Measurements from ENCODE around the gene USP49.

Gene USP49

DNA sequence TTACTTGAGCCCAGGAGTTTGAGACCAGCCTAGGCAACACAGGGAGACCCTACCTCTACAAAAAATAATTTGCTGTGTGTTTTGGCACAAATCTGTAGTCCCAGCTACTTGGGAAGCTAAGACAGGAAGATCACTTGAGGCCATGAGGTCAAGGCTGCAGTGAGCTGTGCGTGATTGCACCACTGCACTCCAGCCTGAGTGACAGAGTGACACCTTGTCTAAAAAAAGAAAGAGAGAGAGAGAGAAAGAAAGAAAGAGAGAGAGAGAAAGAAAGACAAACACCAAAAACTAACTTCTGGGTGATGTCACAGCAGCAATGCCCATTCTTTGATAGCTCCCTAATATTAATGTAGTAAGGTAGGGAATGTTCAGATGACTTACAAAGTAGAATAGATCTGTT, 20.4 kb downstream of the USP49 start:
- no peak for DNase-seq (ENCODE audit: low spot score)

DNA sequence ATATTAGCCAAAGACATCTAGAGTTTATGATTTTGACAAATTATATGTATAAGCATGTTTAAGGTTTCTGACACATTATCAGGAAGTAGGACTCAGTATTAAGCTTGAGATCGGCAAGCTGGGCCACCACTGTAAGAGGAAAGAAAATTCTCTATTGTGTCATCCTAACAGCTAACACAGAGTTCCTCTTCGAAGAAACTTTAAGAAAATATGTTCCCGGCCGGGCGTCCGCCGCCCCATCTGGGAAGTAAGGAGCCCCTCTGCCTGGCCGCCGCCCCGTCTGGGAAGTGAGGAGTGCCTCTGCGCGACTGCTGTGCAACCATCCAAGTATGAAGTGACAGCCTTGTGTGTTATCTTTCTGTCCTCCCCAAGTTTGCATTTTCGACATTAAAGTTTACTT, 23.0 kb downstream of the USP49 start:
- no peak for DNase-seq (ENCODE audit: low spot score)

DNA sequence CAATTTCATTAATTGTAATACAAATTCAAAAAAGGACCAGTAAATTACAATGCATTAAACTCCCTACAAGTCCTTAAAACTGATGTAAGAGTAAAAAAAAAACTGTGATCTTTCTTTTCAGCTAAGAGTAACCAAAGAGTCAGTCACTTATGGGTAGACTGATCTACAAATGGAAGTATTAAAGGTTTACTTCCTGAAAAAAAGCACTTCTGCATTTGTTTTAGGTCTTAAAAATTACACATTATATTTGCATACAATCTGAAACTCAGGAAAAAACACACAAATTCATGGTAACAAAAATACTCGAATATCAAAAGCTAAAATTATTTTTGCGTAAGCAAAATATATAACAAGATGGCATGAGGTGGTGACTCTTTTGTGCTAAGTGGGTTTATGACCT, 23.5 kb downstream of the USP49 start:
- no peak for DNase-seq (ENCODE audit: low spot score)

DNA sequence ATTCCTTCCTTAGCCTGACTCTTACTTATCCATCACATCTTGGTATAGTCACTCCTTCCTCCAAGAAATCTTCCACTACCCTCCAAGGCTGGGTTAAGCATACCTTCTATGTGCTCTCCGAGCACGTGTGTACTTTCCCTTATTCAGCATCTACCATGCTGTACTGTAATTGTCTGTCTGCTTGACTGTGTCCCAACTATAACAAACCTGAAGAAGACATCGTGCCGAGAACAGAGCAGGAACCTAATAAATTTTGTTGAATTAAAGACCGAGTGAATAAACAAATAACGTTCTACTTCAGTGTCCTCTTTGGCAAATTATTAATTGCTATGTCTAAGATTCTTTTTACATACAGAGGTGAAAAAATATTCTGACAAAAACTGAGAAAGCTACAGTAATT, 35.8 kb downstream of the USP49 start:
- DNase-seq (ENCODE audit: low spot score): no peak

DNA sequence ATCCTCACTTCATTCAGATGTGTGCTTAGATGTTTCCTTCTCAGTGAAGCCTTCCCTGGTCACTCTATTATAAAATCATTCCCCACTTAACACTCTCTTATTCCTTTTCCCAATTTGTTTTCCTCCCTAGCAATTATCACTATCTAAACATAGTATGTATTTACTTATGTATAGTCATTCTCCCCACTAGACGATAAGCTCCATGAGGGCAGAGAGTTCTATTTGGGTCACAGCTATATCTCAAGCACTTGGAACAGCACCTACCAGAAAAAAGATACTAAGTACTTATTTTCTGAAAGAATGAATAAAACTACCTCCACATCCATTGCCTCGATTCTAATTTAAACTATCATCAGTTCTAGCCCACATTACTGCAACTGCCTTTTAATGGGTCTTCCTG, 36.5 kb downstream of the USP49 start:
- DNase-seq (ENCODE audit: low spot score): no peak

DNA sequence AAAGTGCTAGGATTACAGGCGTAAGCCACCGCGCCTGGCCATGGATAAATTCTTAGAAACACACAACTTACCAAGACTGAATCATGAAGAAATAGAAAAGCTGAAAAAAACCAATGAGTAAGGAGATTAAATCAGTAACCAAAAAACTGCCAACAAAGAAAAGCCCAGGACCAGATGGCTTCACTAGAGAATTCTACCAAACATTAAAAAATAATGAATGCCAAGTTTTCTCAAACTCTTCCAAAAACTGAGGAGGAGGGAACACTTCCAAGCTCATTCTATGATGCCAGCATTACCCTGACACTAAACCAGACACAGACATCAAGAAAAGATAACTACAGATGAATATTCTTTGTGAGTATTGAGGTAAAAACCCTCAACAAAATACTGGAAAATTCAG, 44.3 kb downstream of the USP49 start:
- no peak for DNase-seq (ENCODE audit: low spot score)

DNA sequence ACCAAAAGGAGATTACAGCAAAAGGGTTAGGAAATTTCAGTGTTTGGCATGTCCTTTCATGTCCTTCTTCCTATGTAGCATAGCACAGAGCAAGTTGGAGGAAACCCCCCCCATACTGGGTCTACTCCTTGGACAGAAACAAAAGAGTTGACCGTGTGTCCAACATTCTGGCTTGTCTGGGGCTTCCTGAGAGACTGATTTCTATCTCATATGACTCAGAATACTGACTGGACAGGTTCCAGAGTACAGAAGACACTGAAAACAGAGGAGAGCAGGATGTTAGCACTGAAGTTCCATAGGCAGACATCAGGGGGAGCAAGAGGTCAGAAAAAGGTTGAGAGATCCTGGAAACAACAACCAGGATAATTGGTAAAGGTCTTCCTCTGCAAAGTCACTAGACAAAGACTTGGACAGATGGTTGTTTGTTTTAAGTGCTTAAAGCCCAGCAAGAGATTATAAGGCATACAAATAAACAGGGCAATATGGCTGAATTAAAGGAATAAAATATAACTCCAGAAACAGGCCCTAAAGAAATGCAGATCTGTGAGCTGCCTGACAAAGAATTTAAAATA, 48.4 kb downstream of the USP49 start:
- DNase-seq (ENCODE audit: low spot score): peak; percentile 68

DNA sequence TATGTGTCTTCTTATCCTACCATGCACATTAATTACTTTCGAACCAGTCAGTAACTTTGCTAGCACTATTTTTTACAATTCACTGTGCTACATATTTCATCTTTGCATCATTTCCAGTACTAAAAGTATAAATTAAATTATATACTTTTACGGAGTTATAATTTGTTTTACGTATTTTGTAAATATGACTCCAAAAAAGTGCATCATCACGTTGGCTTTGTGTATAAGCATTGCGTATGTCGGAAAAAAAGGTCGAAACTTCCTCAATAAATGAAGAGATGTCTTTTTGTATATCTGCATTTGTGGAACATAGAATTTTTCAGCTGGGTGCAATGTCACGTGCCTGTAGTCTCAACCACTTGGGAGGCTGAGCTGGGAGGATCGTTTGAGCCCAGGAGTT, 52.0 kb downstream of the USP49 start:
- no peak for DNase-seq (ENCODE audit: low spot score)

DNA sequence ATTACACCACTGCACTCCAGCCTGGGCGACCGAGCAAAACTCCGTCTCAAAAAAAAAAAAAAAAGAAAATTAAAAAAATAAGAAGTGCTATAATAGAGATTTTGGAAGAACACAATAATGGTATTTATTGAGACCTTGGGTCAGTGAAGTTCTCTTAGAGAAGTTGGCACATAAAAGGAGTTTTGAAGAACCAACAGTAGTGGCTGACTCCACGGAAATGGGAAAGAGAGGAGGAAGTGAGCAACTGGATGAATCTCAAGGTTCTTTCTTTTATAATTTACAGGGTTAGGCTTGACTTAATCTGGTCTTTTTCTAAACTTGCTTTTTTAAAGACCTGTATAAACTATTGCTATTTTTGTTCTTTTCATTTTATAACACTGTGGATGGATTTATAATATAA, 54.8 kb downstream of the USP49 start:
- DNase-seq (ENCODE audit: low spot score): no peak

DNA sequence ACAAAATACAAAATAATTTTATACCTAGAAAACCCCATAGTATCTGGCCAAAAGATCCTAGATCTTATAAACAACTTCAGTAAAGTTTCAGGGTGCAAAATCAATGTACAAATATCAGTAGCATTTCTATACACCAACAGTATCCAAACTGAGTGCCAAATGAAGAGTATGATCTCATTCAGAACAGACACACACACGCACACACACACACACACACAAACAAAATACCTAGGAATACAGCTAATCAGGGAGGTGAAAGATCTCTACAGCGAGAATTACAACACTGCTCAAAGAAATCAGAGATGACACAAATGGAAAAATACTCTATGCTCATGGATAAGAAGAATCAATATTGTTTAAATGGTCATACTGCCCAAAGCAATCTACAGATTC, 58.5 kb downstream of the USP49 start:
- DNase-seq (ENCODE audit: low spot score): no peak

DNA sequence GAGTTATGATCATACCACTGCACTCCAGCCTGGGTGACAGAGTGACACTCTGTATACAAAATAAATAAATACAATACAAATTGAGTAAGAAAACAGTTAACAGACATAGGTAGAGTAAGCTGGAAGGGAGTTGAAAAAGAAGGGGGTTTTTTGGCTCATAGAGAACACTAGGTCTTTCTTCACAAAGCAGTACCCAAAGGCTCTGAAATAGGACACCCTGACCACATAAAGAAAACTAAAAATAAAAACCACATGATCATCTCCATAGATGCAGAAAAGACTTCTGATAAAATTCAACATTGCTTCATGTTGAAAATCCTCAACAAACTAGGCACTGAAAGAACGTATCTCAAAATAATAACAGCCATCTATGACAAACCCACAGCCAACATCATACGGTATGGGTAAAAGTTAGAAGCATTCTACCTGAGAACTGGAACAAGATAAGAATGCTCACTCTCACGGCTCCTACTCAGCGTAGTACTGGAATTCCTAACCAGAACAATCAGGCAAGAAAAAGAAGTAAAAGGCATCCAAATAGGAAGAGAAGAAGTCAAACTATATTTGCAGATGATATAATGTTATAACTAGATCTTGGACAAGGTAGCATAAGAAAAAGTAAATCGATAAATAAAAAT, 59.0 kb downstream of the USP49 start:
- no peak for DNase-seq (ENCODE audit: low spot score)

DNA sequence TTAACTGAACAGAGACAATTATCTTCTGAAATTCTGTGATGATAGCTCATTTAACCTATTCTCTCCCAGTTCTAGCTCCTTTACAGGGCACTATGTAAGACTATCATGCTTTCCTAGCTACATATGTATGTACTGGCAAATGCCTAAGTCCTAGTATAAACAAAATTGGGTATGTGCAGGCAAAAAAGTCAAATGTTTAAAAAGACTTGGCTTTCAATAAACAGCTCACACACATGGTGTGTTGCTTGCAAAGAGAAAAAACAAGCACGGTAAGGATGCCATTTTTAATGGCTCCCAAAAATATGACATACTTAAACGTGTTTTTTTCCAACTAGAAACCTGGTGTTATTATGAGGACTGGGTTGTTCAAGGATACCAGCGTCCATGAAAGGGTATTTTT, 62.9 kb downstream of the USP49 start:
- DNase-seq (ENCODE audit: low spot score): no peak

DNA sequence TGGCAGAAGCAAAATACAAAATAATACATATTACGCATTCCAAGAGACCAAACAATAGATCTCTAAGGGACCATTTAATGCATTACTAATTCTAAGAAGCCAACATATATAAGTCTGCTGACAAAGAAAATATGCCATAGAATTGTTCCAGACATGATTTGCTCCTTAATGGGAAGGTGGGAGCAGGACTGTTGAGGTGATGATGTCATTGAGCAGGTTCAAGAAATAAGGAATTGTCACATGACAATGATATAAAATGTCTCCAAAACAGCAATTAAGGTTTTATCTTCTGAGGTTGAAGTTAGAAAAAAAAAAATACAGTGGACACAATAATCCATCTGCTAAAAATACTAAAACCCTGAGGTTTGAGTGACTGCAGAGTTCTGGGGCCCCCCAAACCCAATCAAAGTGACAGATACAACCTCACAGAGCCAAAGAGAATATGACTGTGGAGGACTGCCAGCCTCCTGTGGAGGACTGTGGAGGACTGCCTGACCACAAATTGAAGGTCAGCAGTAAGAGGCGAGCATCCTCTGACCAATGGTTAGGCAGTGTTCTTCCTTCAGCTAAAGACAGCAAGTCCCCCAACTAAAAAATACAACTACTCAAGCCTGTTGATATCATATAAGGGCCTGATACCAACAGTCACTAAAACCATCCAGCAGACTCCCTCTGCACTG, 68.7 kb downstream of the USP49 start:
- DNase-seq (ENCODE audit: low spot score): no peak

DNA sequence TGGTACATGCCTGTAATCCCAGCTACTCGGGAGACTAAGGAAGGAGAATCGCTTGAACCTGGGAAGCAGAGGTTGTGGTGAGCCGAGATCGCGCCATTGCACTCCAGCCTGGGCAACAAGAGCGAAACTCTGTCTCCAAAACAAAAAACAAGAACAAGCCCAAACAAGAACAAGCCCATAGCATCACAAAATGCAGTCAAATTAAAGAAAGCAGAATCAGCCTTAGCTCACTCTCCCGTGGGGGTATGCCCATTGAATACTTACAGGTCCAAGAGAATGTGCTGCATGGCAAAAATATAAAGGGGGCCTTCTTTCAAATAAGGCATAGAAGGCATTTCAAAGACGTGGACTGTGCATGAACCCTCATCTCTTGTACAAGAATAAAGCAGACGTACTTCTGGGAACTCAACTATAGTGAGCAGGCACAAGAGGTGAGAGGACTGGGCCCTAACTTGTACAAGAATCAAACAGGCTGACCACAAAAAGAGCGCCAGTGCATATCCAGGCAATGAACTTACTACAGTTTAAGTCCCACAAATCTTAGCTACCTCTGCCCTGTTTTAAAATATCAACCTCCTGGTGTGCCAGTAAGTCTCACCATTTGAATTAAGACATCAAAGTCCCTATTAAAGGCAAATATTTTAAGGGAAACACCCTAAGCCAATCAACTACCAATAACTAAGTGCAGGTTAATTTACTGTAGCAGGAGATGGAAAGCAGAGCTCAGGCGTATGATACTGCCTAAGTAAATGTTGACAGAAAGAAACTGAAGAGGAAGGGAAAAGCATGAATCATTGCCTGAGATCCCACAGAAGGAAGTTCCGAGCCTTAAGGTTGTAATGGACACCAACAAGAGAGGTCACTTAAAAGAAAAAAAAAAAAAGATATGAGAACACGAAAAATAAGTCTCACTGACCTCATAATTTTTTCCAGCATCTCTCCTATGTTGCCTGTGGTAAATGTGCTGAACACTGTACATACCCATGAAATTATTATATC, 70.3 kb downstream of the USP49 start:
- no peak for DNase-seq (ENCODE audit: low spot score)

DNA sequence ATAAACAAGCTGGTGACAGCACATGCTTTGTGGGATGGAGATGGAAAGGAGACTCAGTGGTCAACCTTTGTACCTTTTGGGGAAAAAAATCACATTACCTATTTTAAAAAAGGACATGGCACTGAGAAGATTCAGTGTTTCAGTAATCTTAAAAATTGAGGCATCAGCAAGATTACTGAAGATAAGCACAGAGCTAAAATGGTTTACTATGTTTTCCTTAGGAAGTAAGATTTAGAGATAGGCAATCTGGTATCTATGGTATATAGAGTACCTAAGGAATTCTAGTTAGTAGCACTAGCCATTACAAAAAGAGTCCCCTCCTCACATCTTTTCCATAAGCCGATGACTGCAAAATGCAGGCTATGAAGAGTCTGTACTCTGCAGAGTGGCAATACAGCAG, 72.0 kb downstream of the USP49 start:
- no peak for DNase-seq (ENCODE audit: low spot score)

DNA sequence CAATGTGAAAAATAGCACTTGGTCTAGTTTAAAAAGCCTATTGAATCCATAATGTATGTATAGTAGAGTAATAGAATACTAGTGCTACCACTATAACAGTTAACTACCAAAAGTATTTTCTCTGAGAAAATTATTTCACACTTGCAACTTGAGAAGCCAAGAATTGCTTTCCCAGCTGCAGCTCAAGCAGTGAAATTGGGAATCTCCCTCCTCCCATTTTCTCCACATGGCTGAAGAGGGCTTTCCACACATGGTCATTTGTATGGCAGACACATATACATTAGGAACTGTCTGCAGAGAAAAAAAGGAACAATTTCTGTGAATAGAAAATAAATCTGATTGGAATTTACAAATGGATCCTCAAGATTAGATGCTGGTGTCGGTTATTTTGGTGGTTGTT, 73.2 kb downstream of the USP49 start:
- DNase-seq (ENCODE audit: low spot score): no peak

DNA sequence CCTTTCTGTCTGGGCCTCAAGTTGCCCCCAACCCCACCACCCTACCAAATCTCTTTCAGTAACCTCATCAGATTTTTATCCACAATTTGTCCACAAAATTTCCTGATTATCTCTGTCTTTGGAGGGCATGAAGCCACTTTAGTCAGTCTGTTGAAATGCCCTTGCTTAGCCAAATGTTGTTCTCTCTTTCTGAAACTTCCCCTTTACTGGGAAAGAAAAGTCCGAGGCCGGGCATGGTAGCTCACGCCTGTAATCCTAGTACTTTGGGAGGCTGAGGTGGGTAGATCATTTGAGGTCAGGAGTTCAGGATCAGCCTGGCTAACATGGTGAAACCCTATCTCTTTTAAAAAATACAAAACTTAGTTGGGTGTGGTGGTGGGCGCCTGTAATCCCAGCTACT, 73.9 kb downstream of the USP49 start:
- DNase-seq (ENCODE audit: low spot score): no peak

DNA sequence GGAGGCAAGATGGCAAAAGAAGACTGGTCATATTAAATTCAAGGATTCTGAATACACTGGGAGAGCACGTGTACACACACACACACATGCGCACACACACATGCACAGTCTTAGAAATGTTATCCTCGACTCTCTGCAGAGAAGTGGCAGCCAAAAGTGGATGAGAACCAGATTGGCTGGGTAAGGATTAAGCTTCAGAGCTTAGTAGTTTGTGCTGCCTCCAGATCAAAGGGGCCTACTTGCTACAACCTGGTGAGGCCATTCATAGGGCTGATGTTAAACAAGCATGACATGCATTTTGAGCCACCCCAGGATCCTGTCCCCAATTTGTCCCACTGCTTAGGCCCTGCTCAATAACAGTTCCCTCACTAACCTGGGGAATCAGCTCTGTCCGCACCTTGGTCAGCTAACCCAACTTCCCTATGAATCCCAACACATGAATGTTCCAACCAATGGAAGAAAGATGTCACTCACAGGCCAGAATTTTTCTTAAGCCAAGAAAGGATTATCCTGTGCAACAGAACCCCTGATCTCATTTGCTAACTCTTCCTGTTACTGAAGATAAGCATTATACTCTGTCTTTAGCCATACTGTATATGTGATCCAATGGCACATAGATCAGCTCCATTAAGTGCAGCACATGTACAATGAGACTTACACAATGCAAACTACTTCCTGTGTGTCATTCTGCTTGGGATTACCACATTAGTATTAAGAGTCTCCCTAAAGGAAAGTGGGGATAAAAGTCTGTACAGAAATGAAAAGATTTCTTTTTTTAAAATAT, 76.7 kb downstream of the USP49 start:
- no peak for DNase-seq (ENCODE audit: low spot score)

DNA sequence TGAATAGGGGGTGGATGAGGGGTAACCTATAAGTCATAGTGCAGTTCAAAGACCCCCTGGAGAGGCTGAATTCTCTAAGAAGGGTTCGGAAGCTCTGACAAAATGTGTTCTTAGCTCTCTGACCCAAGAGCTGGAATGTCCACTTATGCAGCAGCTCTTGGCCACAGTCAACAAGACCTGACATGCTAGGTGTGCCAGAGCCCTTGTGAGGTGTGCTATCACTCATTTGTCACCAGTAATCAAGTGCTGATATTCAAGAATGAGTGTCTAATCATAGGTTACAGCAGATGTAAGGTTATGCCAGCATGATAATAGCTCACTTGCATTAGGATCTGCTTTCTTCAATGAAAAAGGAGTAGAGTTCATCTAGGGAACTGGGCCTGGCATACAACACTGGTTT, 79.6 kb downstream of the USP49 start:
- no peak for DNase-seq (ENCODE audit: low spot score)

DNA sequence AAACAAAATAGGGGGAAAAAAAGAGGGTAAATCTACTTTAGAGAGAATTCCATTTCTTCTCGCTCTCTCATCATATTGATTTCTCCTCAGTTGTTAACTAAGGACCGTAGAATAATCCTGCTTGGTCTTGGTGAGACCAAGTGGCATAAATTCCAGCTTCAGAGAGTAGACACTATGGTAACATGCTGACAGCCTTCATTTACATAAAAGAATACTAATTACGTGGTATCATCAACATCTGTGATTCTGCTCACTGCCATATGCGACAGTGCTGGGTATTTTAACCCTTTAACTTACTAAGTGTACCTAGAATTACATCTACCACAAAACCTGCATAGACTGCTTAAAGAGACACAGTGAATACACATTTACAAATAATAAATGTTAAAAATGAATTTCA, 80.5 kb downstream of the USP49 start:
- DNase-seq (ENCODE audit: low spot score): no peak

DNA sequence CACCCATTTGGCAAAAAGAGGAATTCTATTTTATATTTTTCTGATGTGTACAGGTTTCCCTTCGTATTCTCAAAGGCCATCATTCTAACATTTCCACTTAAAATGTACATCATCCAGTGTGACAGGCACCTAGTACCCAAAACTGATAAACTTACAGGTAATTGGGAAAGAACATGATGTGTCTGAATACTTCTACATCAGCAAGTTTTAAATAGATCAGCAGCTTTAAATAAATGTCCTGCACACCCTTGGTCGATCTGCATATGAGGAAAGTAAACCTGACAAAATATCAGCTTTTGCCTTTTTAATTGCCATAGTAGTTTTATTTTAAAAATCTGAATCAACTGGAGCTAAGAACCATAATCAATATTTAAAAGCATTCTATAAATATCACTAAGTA, 81.2 kb downstream of the USP49 start:
- no peak for DNase-seq (ENCODE audit: low spot score)

DNA sequence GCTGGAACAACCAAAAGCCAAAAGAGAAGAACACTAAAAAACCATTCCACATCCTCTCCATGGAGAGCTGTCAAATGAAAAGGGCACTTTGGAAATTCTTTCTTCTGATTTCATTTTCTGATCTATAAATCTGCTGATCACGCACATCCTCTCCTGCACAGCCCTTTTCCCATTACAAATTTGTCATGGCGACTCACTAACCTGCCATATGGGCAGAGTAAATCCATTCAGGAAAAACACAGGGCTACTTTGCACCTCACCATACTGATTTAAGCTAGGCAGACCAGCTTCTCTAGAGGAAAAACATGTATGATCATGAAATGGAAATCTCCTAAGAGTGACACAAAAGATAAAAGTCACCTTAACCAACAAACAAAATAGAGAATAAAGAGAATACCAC, 81.7 kb downstream of the USP49 start:
- no peak for DNase-seq (ENCODE audit: low spot score)
